ENCODE results near the gene ZNFX1.

The ZNFX1 gene

GRCh38 chr20:49277786-49278035 is 146 bp downstream of the ZNFX1 start:
- DNase-seq = no peak

- no peak for DNase-seq
Observed at GRCh38 chr20:49276961-49277785, 684 bp downstream of the ZNFX1 start.

GRCh38 chr20:49276161-49276960 is 1.5 kb downstream of the ZNFX1 start:
- no peak for DNase-seq

GRCh38 chr20:49275636-49276035 is 2.2 kb downstream of the ZNFX1 start:
- DNase-seq = no peak

- DNase-seq = no peak
Observed at GRCh38 chr20:49275216-49275615, 2.6 kb downstream of the ZNFX1 start.

DNA sequence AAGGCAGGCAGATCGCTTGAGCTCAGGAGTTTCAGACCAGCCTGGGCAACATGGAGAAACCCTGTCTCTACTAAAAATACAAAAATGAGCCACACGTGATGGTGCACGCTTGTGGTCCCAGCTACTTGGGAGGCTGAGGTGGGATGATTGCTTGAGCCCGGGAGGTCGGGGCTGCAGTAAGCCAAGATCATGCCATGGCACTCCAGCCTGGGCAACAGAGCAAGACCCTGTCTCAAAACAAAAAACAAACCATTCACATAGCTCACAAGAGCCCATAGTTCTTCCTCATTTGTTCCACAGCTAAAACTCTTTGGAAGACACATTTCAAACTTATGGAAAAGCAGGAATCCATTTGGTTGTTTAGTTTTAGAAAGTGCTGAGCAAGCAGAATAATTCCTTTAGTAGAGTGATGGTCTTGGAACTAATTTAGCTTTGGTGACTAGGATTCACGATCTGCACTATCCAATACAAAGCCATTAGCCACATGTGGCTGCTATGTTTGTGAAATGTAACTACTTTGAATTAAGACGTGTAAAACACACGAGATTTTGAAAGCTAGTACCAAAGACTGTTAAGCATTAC is 4.1 kb downstream of the ZNFX1 start:
- DNase-seq = no peak

- no peak for DNase-seq
Observed at GRCh38 chr20:49272654-49273053, 5.2 kb downstream of the ZNFX1 start.

- no peak for DNase-seq
Observed at GRCh38 chr20:49270736-49271135, 7.1 kb downstream of the ZNFX1 start.

DNA sequence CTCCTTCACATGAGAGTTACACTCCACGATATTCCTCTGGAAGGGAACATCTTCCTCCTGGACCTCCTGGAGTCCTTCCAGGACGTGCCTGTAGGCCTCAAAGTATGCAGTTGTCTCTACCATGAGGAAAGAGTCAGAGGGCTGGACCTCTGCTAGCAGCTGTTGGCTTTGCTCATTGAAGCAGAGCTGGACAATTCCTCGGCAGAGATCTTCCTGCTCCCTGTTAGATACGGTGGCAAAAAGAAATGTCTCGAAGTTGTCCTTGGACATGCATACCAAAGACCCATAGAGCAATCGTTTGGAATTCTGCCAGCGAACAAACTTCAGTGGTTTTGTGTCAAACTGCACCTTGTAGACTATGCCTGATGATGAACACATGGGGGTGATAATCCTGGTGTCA is 7.7 kb downstream of the ZNFX1 start:
- no peak for DNase-seq

- no peak for DNase-seq
Observed at GRCh38 chr20:49268600-49269365, 9.1 kb downstream of the ZNFX1 start.

DNA sequence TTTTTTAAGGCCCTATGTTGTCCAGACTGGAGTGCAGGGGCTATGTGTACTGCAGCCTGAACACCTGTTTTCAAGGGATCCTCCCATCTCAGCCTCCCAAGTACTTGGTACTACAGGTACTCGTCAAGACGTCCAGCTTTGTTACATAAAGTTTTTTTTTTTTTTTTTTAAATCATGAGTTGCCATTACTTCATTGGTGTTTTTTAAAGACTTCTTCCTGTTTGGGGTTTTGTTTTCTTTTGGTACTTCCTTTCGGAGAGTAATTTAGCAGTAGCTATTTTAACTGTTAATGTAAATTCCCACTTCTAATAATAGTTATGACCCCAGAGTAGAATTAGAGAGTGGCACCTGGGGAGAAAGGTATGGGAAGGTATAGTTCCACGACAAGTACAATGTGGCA is 10.5 kb downstream of the ZNFX1 start:
- no peak for DNase-seq

GRCh38 chr20:49262444-49262843 is 15.4 kb downstream of the ZNFX1 start:
- DNase-seq = no peak

DNA sequence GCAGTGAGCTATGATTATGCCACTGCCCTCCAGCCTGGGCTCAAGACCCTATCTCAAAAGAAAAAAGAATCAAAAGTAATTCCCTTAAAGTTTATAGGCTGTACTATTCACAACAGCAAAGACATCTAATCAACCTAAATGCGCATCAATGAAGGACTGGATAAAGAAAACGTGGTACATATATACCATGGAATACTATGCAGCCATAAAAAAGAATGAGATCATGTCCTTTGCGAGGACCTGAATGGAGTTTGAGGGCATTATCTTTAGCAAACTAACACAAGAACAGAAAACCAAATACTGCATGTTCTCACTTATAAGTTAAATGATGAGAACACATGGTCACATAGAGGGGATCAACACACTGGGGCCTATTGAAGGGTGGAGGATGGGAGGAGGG is 16.7 kb downstream of the ZNFX1 start:
- no peak for DNase-seq

- no peak for DNase-seq
Observed at GRCh38 chr20:49260218-49260617, 17.6 kb downstream of the ZNFX1 start.

DNA sequence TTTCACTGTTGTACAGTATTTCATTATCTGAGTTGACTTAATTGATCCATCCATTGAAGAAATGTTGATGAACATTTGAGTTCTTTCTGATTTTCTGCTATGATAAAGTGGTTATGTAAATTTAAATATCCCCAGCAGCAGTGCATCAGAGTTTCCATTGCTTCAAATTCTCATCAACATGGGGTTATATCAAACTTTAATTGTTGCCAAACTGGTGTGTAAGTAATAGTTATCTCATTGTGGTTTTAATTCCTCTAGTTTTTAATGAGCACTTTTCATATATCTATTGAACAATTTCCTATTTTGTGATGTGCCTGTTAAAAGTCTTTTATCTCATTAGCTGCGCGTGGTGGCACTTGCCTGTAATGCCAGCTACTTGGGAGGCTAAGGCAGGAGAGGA is 18.1 kb downstream of the ZNFX1 start:
- no peak for DNase-seq

GRCh38 chr20:49259284-49259683 is 18.6 kb downstream of the ZNFX1 start:
- DNase-seq = no peak

GRCh38 chr20:49256261-49256660 is 21.6 kb downstream of the ZNFX1 start:
- no peak for DNase-seq

- DNase-seq = no peak
Observed at GRCh38 chr20:49252556-49253350, 25.1 kb downstream of the ZNFX1 start.

DNA sequence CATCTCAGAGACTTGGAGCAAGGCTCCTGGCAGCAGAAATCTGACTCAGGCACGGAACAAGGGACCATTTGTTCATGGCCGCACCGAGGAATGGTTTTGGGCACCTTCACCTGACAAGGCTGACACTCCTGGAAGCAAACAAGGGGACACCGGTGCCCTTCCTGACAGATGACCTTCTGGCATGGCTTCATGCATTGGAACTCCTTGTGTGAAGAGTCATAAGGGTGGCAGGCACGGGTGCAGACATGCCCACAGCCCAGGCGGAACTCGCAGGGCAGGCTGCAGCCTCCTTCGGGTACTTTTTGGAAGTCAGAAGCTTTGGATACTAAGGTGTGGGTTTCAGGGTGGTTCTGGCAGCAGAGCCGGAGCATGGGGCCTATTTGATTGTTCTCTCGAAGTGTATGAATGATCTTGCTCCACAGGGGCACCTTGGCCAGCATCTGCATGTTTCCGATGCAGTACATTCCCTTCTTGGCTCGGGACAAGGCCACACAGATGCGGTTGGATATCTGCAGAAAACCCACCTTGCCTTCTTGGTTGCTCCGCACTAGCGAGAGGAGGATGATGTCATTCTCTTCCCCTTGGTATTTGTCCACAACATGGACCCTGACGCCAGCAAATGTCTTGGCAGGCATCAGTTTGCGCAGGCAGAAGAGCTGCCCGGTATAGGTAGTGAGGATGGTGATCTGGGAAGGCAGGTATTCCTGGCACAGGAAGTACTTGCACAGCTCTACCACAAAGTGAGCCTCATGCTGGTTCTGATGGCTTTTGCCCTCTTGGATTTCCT is 28.8 kb downstream of the ZNFX1 start:
- DNase-seq = no peak

DNA sequence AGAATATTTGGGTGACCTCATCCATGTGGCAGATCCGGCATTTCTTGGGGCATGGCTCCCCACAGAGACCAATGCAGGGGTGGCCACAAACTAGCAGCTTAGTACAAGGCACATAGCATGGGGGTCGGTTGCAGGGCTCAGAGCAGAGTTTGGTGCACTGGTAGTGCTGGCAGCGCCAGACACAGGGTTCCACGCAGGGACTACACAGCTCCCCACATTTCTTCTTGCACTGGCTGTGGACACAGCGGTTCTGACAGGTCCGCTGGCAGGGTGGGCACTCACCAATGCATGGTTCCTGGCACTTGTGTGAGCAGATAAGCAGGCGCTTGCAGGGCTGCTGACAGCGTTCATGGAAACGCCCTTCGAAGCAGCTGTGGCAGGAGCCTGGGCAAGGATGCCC is 29.6 kb downstream of the ZNFX1 start:
- DNase-seq = no peak

GRCh38 chr20:49247792-49248191 is 30.1 kb downstream of the ZNFX1 start:
- no peak for DNase-seq

Data from amniotic stem cell (primary cell).